Ascending aorta (tissue), 2 donors: Measurements from ENCODE around the gene LANCL2. TPM values are rescaled to one million over a fixed set of nuclear protein-coding genes. Genes with fewer than 3 reads are reported as not detected.

Experiments used
- DNase-seq, 2 donors: peaks; one replicate each; pipeline ENCODE4 v3.0.0-alpha.2; 2019; ENCODE audit warnings: low spot score in 2 of 2
- H3K27ac ChIP-seq, 2 donors: fragments of 200-600 bp; sonication (generic); one replicate each; pipeline ENCODE4 v1.5.1; 2016 to 2017; ENCODE audit warnings: mild to moderate bottlenecking in 1 of 2
- H3K27me3 ChIP-seq: fragments of 200-600 bp; sonication (generic); one replicate; pipeline ENCODE4 v1.5.1; 2017
- H3K36me3 ChIP-seq, 2 donors: fragments of 200-600 bp; sonication (generic); one replicate each; pipeline ENCODE4 v1.5.1; 2016
- H3K4me1 ChIP-seq, 2 donors: fragments of 200-600 bp; sonication (generic); one replicate each; pipeline ENCODE4 v1.5.1; 2016 to 2017; ENCODE audit warnings: mild to moderate bottlenecking in 1 of 2
- H3K4me3 ChIP-seq, 2 donors: fragments of 200-600 bp; sonication (generic); one replicate each; pipeline ENCODE4 v1.5.1; 2016 to 2017; ENCODE audit warnings: mild to moderate bottlenecking in 1 of 2
- H3K9me3 ChIP-seq, 2 donors: fragments of 200-600 bp; sonication (generic); one replicate each; pipeline ENCODE4 v1.5.1; 2016
- CTCF ChIP-seq, 3 experiments: fragments of 200-600 bp in 2 of 3; fragments of 450-650 bp in 1 of 3; sonication (generic) in 2 of 3; IDR thresholded peaks; one replicate each; pipeline ENCODE4 v1.5.1; 2016 to 2019; ENCODE audit warnings: antibody characterized with exemption in 3 of 3, mild to moderate bottlenecking in 1 of 3, moderate library complexity in 1 of 3
- intact Hi-C: fragments of 100-400 bp; cut with DNase I; formaldehyde crosslinking; loops from one replicate; pipeline ENCODE4 v1.15.1; 2023
- total RNA-seq: library from RNA; depleted of rRNA; stranded (reverse); fragments of >200 nt; gene quantifications from one replicate; pipeline ENCODE4 v1.1.0, GENCODE V29; 2016

LANCL2 gene
- total RNA-seq, 1 donor from 2014 or later = 12.9 TPM

DNA sequence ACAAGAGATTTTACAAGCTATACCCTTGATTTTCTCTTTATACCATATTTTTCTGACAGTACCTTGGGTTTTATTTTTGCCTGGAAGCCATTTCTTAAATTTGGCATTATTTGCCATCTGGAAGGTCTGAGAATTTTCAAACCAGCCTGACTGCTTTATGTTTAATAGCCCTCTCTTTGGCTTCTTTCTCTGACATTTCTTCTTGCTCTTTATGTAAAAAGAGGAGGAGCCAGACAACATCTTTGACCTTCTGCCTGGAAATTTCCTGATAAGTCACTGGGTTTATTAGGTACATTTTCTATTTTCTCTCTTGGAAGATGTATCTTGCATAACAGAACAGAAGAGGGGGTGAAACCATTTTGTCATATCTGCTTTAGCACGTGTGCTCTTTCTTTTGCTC lies 79.6 kb downstream of the LANCL2 start:
- intact Hi-C loops = no loop called here
- H3K9me3 ChIP-seq = no peaks in the 10 kb centered on the region
- no peaks in the 10 kb centered on the region for H3K36me3 ChIP-seq
- H3K27me3 ChIP-seq = no peaks in the 10 kb centered on the region
- H3K4me3 ChIP-seq = no peak overlapping the region
- no peak for TF ChIP-seq CTCF (IDR thresholded peaks at IDR 0.05)
- no peaks in the 10 kb centered on the region for H3K4me1 ChIP-seq
- DNase-seq = no peak
- no peak overlapping the region for H3K27ac ChIP-seq

DNA sequence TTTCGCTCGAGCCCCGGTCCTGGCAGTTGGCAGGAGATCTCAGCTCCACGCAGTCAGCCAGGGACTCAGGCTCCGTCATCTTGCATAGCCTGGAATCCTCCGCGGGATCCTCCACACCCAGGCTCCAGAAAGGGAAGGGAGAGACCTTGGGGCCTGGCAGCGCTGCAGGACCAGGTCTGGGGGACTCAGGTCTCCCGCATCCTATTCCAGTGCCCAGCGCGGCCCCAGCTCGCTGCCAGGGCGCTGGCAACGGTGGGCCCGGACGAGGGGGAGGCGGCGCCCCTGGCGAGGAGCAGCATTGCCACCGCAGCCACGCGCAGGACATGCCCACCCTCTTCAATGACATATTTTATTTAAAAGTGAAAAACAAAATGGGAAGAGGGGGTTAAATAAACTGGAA lies 83.4 kb downstream of the LANCL2 start:
- Histone ChIP-seq H3K27me3 (no peaks in the 10 kb centered on the region), H3K4me1 (no peaks in the 10 kb centered on the region), H3K4me3 (no peak overlapping the region), H3K36me3 (no peaks in the 10 kb centered on the region), H3K9me3 (no peaks in the 10 kb centered on the region), H3K27ac (no peak overlapping the region)
- DNase-seq = no peak
- intact Hi-C loops = no loop called here
- no peak for TF ChIP-seq CTCF (IDR thresholded peaks at IDR 0.05)

DNA sequence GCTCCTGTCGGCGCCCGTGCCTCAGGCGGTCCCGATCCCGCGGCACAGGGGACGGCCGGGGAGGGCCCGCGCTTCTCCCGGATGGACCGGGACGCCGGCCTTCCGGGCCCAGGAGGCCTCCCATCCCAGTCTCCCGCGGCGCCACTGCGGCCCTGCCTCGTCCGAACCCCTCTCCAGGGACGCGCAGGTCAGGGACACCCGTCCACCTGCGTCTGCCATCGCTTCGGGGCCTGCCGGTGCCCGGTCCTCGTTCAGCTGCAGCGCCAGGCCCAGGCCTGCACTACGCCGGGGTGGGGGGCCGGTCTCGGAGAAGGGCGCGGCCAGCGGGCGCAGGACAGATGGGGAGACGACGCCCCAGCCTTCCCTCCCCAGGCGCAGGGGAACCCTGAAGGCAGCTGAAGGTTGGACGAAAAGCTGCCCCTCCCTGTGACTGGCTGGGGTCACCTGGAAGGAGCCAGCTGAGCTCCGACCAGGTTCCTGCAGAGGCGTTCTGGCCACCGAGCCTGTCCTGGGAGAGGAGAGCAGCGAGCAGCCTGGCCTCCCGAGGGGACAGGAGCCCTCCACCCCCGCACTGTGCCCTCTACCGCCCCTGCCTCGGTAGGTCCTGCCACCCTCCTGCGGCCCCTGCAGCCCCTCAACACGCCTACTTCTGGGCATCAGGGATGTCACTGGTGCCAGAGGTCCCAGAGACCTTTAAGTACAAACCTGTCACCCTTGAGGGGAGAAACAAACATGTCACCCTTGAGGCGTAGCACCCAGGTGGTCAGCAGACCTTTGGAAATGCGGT lies 84.3 kb downstream of the LANCL2 start:
- DNase-seq = no peak
- no peak for TF ChIP-seq CTCF (IDR thresholded peaks at IDR 0.05)
- H3K36me3 ChIP-seq = no peaks in the 10 kb centered on the region
- H3K27me3 ChIP-seq = no peaks in the 10 kb centered on the region
- intact Hi-C loops = no loop called here
- H3K4me1 ChIP-seq = no peaks in the 10 kb centered on the region
- no peak overlapping the region for H3K4me3 ChIP-seq
- no peak overlapping the region for H3K27ac ChIP-seq
- no peaks in the 10 kb centered on the region for H3K9me3 ChIP-seq

- H3K36me3 ChIP-seq = no peaks in the 10 kb centered on the region
- no peaks in the 10 kb centered on the region for H3K4me1 ChIP-seq
- no peak overlapping the region for H3K27ac ChIP-seq
- no peak for TF ChIP-seq CTCF (IDR thresholded peaks at IDR 0.05)
- no peak for DNase-seq
- no peak overlapping the region for H3K4me3 ChIP-seq
- intact Hi-C loops = no loop called here
- H3K27me3 ChIP-seq = no peaks in the 10 kb centered on the region
- H3K9me3 ChIP-seq = no peaks in the 10 kb centered on the region
Measured at GRCh38 chr7:55449992-55450535, 84.9 kb downstream of the LANCL2 start.

DNA sequence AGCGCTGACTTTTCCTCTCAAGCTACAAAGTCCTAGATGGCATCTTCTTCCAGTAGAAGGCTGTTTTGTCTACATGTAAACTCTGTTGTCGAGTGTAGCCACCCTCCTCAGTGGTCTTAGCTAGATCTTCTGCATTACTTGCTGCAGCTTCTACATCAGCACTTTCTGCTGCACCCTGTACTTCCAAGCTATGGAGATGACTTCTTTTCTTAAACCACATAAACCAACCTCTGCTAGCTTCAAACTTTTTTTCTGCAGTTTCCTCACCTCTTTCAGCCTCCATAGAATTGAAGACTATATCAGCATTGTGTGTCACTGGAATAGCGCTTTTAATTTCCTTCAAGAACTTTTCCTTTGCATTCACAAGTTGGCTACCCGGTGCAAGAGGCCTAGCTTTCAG lies 87.8 kb downstream of the LANCL2 start:
- no peak for DNase-seq
- no peaks in the 10 kb centered on the region for H3K36me3 ChIP-seq
- intact Hi-C loops = no loop called here
- TF ChIP-seq CTCF (IDR thresholded peaks at IDR 0.05) = no peak
- H3K4me1 ChIP-seq = no peaks in the 10 kb centered on the region
- no peaks in the 10 kb centered on the region for H3K27me3 ChIP-seq
- H3K4me3 ChIP-seq = no peak overlapping the region
- H3K9me3 ChIP-seq = peaks cover 0 to 28% of the 10 kb centered on the region in 2 donors
- no peak overlapping the region for H3K27ac ChIP-seq
